ENCODE results near the gene MRPL52. TPM values are rescaled to one million over a fixed set of nuclear protein-coding genes. Genes with fewer than 3 reads are reported as not detected.

MRPL52 gene
- total and polyA plus RNA-seq, 10 of the 15 experiments (the other 5 are each of a cell fraction or from before 2014, with no cell fraction given): 51.7 to 541 (median 142) TPM

DNA sequence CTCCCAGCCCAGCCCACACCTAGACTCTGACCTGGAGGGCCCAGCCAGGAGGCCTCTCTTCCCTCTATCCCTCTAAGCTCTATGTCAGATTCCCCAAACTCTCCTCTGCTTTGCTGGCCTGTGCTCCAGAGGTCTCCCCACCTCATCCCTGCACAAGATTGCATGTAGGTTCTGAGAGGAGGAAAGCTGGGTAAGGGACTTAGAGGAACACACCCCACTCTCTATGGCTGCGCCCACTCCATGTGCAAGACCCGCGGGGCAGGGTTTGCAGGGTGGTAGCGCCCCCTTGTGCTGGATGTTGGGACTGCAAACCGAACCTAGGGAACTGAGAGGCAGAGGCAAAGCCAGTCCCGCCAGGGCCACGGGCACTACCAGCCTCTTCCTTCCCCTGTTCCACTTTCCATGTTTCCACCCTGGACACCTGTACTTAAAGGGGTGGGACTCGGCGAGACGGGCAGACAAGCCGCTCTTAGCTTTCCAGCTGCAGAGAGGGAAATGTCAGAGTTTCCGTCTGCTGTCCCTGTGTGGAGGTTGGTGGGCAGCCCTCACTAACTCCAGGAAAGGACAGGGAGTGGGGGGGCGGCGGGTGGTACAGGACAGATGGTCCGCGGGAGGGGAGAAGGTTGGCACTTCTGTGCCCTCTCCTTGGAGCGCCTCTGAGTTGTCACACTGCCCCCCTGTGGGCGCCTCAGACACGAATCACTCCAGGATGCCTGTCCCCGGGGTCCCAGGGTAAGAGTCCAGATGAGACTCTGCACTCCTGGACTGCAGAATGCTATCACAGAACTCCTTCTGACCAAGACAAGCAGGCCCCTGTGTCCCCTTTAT lies 23.5 kb downstream of the MRPL52 start (continued):
- TF ChIP-seq, protein P1, sequence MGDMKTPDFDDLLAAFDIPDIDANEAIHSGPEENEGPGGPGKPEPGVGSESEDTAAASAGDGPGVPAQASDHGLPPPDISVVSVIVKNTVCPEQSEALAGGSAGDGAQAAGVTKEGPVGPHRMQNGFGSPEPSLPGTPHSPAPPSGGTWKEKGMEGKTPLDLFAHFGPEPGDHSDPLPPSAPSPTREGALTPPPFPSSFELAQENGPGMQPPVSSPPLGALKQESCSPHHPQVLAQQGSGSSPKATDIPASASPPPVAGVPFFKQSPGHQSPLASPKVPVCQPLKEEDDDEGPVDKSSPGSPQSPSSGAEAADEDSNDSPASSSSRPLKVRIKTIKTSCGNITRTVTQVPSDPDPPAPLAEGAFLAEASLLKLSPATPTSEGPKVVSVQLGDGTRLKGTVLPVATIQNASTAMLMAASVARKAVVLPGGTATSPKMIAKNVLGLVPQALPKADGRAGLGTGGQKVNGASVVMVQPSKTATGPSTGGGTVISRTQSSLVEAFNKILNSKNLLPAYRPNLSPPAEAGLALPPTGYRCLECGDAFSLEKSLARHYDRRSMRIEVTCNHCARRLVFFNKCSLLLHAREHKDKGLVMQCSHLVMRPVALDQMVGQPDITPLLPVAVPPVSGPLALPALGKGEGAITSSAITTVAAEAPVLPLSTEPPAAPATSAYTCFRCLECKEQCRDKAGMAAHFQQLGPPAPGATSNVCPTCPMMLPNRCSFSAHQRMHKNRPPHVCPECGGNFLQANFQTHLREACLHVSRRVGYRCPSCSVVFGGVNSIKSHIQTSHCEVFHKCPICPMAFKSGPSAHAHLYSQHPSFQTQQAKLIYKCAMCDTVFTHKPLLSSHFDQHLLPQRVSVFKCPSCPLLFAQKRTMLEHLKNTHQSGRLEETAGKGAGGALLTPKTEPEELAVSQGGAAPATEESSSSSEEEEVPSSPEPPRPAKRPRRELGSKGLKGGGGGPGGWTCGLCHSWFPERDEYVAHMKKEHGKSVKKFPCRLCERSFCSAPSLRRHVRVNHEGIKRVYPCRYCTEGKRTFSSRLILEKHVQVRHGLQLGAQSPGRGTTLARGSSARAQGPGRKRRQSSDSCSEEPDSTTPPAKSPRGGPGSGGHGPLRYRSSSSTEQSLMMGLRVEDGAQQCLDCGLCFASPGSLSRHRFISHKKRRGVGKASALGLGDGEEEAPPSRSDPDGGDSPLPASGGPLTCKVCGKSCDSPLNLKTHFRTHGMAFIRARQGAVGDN (IDR thresholded peaks at IDR 0.05): 0 out of 2 replicates have a peak, but pooled peaks have one; percentile 24
- TF ChIP-seq, protein P2, sequence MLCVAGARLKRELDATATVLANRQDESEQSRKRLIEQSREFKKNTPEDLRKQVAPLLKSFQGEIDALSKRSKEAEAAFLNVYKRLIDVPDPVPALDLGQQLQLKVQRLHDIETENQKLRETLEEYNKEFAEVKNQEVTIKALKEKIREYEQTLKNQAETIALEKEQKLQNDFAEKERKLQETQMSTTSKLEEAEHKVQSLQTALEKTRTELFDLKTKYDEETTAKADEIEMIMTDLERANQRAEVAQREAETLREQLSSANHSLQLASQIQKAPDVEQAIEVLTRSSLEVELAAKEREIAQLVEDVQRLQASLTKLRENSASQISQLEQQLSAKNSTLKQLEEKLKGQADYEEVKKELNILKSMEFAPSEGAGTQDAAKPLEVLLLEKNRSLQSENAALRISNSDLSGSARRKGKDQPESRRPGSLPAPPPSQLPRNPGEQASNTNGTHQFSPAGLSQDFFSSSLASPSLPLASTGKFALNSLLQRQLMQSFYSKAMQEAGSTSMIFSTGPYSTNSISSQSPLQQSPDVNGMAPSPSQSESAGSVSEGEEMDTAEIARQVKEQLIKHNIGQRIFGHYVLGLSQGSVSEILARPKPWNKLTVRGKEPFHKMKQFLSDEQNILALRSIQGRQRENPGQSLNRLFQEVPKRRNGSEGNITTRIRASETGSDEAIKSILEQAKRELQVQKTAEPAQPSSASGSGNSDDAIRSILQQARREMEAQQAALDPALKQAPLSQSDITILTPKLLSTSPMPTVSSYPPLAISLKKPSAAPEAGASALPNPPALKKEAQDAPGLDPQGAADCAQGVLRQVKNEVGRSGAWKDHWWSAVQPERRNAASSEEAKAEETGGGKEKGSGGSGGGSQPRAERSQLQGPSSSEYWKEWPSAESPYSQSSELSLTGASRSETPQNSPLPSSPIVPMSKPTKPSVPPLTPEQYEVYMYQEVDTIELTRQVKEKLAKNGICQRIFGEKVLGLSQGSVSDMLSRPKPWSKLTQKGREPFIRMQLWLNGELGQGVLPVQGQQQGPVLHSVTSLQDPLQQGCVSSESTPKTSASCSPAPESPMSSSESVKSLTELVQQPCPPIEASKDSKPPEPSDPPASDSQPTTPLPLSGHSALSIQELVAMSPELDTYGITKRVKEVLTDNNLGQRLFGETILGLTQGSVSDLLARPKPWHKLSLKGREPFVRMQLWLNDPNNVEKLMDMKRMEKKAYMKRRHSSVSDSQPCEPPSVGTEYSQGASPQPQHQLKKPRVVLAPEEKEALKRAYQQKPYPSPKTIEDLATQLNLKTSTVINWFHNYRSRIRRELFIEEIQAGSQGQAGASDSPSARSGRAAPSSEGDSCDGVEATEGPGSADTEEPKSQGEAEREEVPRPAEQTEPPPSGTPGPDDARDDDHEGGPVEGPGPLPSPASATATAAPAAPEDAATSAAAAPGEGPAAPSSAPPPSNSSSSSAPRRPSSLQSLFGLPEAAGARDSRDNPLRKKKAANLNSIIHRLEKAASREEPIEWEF (IDR thresholded peaks at IDR 0.05; ENCODE audit: insufficient replicate concordance, low read depth, low read length): no peak
- TF ChIP-seq NFIC (IDR thresholded peaks at IDR 0.05; ENCODE audit: low read depth, low read length): no peak
- TF ChIP-seq ZSCAN29 (IDR thresholded peaks at IDR 0.05): no peak
- no peak for TF ChIP-seq NFYA (IDR thresholded peaks at IDR 0.05; ENCODE audit: borderline replicate concordance, low read depth, low read length)
- TF ChIP-seq, protein P3, sequence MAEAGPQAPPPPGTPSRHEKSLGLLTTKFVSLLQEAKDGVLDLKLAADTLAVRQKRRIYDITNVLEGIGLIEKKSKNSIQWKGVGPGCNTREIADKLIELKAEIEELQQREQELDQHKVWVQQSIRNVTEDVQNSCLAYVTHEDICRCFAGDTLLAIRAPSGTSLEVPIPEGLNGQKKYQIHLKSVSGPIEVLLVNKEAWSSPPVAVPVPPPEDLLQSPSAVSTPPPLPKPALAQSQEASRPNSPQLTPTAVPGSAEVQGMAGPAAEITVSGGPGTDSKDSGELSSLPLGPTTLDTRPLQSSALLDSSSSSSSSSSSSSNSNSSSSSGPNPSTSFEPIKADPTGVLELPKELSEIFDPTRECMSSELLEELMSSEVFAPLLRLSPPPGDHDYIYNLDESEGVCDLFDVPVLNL (IDR thresholded peaks at IDR 0.05; ENCODE audit: low read depth, low read length): no peak
- TF ChIP-seq, protein P4, sequence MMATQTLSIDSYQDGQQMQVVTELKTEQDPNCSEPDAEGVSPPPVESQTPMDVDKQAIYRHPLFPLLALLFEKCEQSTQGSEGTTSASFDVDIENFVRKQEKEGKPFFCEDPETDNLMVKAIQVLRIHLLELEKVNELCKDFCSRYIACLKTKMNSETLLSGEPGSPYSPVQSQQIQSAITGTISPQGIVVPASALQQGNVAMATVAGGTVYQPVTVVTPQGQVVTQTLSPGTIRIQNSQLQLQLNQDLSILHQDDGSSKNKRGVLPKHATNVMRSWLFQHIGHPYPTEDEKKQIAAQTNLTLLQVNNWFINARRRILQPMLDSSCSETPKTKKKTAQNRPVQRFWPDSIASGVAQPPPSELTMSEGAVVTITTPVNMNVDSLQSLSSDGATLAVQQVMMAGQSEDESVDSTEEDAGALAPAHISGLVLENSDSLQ (IDR thresholded peaks at IDR 0.05): no peak
- TF ChIP-seq RCOR1 (conservative IDR thresholded peaks at IDR 0.05; ENCODE audit: low read depth, low read length): 0 out of 2 replicates have a peak, but pooled peaks have one; percentile 20
- TF ChIP-seq SP1 (IDR thresholded peaks at IDR 0.05; ENCODE audit: low read depth, low read length): no peak
- no peak for TF ChIP-seq NR2C2 (IDR thresholded peaks at IDR 0.05; ENCODE audit: borderline replicate concordance, control insufficient read depth, insufficient read length, low read depth)
- no peak for TF ChIP-seq NR2F1 (conservative IDR thresholded peaks at IDR 0.05)
- TF ChIP-seq GABPA (IDR thresholded peaks at IDR 0.05; ENCODE audit: low read depth): no peak
- peak; percentile 65 for TF ChIP-seq IKZF1 (conservative IDR thresholded peaks at IDR 0.05)
- peak; percentile 54; the same call in 1 of the 2 replicates for TF ChIP-seq IRF4 (IDR thresholded peaks at IDR 0.05; ENCODE audit: low read depth, low read length)
- no peak for TF ChIP-seq SRF (IDR thresholded peaks at IDR 0.05; ENCODE audit: low read depth in 2 of 2, low read length in 2 of 2)
- no peak for TF ChIP-seq MTA3 (IDR thresholded peaks at IDR 0.05; ENCODE audit: borderline replicate concordance, low read length)
- TF ChIP-seq, protein P5, sequence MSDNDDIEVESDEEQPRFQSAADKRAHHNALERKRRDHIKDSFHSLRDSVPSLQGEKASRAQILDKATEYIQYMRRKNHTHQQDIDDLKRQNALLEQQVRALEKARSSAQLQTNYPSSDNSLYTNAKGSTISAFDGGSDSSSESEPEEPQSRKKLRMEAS (IDR thresholded peaks at IDR 0.05; ENCODE audit: low read depth, low read length): peak; percentile 74
- TF ChIP-seq RAD51 (IDR thresholded peaks at IDR 0.05): no peak
